HepG2 (cell line): ENCODE results near the gene SYS1. TPM values are rescaled to one million over a fixed set of nuclear protein-coding genes. Genes with fewer than 3 reads are reported as not detected.

Experiments
- AHR ChIP-seq: IDR thresholded peaks from 2 replicates; pipeline ENCODE4 v1.6.1; 2018; ENCODE audit warnings: missing genetic modification reagents, missing compliant biosample characterization
- ATF7 ChIP-seq, 2 experiments: fragments of 450-650 bp in 1 of 2; sonication (generic) in 1 of 2; formaldehyde crosslinking in 1 of 2; IDR thresholded peaks; 2 replicates each; pipeline versions ENCODE4 v1.4.0 to v1.6.1; 2016 to 2020; ENCODE audit warnings: antibody characterized with exemption in 1 of 2, mild to moderate bottlenecking in 1 of 2, missing genetic modification reagents in 1 of 2
- BCL6 ChIP-seq: IDR thresholded peaks from 2 replicates; pipeline ENCODE4 v1.6.1; 2016; ENCODE audit warnings: missing genetic modification reagents, missing compliant biosample characterization
- BHLHE40 ChIP-seq: IDR thresholded peaks from 2 replicates; pipeline ENCODE4 v1.6.1; 2011; ENCODE audit warnings: low read length, improper control_type of control experiment
- JARID2 ChIP-seq: sonication (generic); formaldehyde crosslinking; IDR thresholded peaks from 2 replicates; pipeline ENCODE4 v1.8.1; 2023; ENCODE audit warnings: missing genetic modification reagents, inconsistent platforms; ENCODE audit not compliant: insufficient replicate concordance
- RFX5 ChIP-seq: IDR thresholded peaks from 2 replicates; pipeline ENCODE4 v1.6.1; 2011; ENCODE audit warnings: low read depth, low read length, improper control_type of control experiment
- ZFP36 ChIP-seq: fragments of 150-350 bp; IDR thresholded peaks from 2 replicates; pipeline ENCODE4 v1.6.1; 2018; ENCODE audit warnings: borderline replicate concordance, low read length, low read depth; ENCODE audit not compliant: partially characterized antibody
- ZNF441 ChIP-seq: sonication (generic); formaldehyde crosslinking; IDR thresholded peaks from 2 replicates; pipeline ENCODE4 v1.7.0; 2021; ENCODE audit warnings: missing genetic modification reagents, borderline replicate concordance
- ZNF563 ChIP-seq: sonication (generic); formaldehyde crosslinking; IDR thresholded peaks from 2 replicates; pipeline ENCODE4 v1.8.0; 2022; ENCODE audit warnings: mild to moderate bottlenecking, moderate library complexity, missing genetic modification reagents
- ZSCAN12 ChIP-seq: sonication (generic); formaldehyde crosslinking; IDR thresholded peaks from 2 replicates; pipeline ENCODE4 v1.9.0; 2021; ENCODE audit warnings: mild to moderate bottlenecking, missing genetic modification reagents
- polyA plus RNA-seq, 8 experiments: library from polyadenylated mRNA; depleted of rRNA in 3 of 8; stranded (reverse) in 7 of 8; unstranded in 1 of 8; fragments of >200 nt; fragmentation: Illumina TruSeq in 4 of 8; extraction: Trizol in 4 of 8; gene quantifications; 2 replicates each; pipeline versions ENCODE4 v1.2.1 to v1.2.3, GENCODE V29; 2011 to 2016; ENCODE audit warnings: low read depth in 4 of 8, missing spikeins in 1 of 8, mixed read lengths in 1 of 8; ENCODE audit not compliant: insufficient read depth in 1 of 8
- total RNA-seq, 5 experiments: library from RNA; depleted of rRNA; stranded (reverse); fragments of >200 nt; fragmentation: Illumina TruSeq; extraction: Trizol; gene quantifications; 2 replicates each; pipeline ENCODE4 v1.2.3, GENCODE V29; 2016; ENCODE audit warnings: low read depth in 1 of 5
- TF ChIP-seq, protein P1 (sequence below): fragments of 450-650 bp; IDR thresholded peaks from 2 replicates; pipeline ENCODE4 v1.6.1; 2017; ENCODE audit warnings: mild to moderate bottlenecking
- TF ChIP-seq, protein P2 (sequence below): IDR thresholded peaks from 2 replicates; pipeline ENCODE4 v1.6.1; 2018; ENCODE audit warnings: missing genetic modification reagents
- TF ChIP-seq, protein P3 (sequence below): sonication (generic); formaldehyde crosslinking; conservative IDR thresholded peaks from 2 replicates; pipeline ENCODE4 v1.4.0; 2020; ENCODE audit warnings: missing genetic modification reagents
- TF ChIP-seq, protein P4 (sequence below): IDR thresholded peaks from 2 replicates; pipeline ENCODE4 v1.6.1; 2016; ENCODE audit warnings: missing compliant biosample characterization, missing genetic modification reagents, borderline replicate concordance
- TF ChIP-seq, protein P5 (sequence below): fragments of 450-650 bp; IDR thresholded peaks from 2 replicates; pipeline ENCODE4 v1.6.1; 2017
- TF ChIP-seq, protein P6 (sequence below): fragments of 450-650 bp; IDR thresholded peaks from 2 replicates; pipeline ENCODE4 v1.6.1; 2016

SYS1 gene
- total and polyA plus RNA-seq, 2 of the 13 experiments (the other 11 are each of a cell fraction or from before 2014, with no cell fraction given): 38.3 to 65.6 TPM

DNA sequence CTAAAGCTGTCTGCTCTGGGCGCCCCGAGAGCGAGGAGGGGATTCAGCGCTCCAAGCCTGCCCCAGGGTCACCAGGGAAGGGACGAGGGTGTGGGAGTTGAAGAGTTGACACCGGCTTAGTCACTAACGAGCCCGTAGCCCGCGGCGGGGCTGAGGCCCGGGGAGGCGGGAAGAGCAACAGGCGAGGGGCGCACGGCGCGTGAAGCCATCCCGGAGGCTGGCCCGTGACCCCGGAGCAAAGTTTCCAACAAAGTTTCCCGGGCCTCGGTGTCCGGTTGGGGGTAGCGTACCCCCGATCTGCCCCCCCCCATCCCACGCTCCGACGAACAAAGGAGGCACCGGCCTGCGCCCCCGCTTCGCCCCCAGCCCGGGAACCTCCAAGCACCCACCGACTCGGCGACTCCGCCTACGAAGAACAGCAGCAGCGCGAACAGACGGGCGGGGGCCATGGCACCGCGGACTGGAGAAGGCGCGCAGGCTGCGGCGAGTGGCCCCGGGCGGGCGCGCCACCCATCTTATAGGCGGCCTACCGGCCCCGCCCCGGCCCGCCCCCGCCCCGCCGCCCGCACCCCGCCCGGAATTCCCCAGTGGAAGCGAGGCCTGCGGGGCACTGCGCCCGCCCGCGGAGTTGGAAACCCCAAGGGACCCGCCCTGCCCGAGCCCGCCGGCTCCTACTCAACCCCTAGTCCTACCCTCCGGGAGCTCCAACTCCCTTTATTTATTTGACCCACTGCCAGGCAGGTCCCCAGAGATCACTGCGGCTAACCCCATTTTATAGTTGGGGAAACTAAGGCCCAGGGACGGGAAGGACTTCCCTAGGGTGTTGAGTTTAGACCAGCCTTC lies 14.8 kb upstream of the SYS1 start, which contains the start of gene SDC4 (continued):
- TF ChIP-seq, protein P1, sequence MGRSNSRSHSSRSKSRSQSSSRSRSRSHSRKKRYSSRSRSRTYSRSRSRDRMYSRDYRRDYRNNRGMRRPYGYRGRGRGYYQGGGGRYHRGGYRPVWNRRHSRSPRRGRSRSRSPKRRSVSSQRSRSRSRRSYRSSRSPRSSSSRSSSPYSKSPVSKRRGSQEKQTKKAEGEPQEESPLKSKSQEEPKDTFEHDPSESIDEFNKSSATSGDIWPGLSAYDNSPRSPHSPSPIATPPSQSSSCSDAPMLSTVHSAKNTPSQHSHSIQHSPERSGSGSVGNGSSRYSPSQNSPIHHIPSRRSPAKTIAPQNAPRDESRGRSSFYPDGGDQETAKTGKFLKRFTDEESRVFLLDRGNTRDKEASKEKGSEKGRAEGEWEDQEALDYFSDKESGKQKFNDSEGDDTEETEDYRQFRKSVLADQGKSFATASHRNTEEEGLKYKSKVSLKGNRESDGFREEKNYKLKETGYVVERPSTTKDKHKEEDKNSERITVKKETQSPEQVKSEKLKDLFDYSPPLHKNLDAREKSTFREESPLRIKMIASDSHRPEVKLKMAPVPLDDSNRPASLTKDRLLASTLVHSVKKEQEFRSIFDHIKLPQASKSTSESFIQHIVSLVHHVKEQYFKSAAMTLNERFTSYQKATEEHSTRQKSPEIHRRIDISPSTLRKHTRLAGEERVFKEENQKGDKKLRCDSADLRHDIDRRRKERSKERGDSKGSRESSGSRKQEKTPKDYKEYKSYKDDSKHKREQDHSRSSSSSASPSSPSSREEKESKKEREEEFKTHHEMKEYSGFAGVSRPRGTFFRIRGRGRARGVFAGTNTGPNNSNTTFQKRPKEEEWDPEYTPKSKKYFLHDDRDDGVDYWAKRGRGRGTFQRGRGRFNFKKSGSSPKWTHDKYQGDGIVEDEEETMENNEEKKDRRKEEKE: no peak
- TF ChIP-seq RFX5 (no peak), BCL6 (CRISPR knock-in tag) (peak; percentile 33), ATF7 (IDR thresholded peaks at IDR 0.05) (no peak), ATF7 (CRISPR knock-in tag; IDR thresholded peaks at IDR 0.05) (peak; percentile 64; the same call in 1 of the 2 replicates), AHR (CRISPR knock-in tag) (peak; percentile 88), ZNF563 (CRISPR knock-in tag) (peak; percentile 79), ZFP36 (no peak), JARID2 (CRISPR knock-in tag) (no peak), ZSCAN12 (CRISPR knock-in tag) (peak; percentile 71; the same call in 1 of the 2 replicates), ZNF441 (peak; percentile 66; the same call in 1 of the 2 replicates), BHLHE40 (no peak; the same call in 1 of the 2 replicates)
- TF ChIP-seq, protein P2, sequence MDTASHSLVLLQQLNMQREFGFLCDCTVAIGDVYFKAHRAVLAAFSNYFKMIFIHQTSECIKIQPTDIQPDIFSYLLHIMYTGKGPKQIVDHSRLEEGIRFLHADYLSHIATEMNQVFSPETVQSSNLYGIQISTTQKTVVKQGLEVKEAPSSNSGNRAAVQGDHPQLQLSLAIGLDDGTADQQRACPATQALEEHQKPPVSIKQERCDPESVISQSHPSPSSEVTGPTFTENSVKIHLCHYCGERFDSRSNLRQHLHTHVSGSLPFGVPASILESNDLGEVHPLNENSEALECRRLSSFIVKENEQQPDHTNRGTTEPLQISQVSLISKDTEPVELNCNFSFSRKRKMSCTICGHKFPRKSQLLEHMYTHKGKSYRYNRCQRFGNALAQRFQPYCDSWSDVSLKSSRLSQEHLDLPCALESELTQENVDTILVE (CRISPR knock-in tag): peak; percentile 81
- TF ChIP-seq, protein P3, sequence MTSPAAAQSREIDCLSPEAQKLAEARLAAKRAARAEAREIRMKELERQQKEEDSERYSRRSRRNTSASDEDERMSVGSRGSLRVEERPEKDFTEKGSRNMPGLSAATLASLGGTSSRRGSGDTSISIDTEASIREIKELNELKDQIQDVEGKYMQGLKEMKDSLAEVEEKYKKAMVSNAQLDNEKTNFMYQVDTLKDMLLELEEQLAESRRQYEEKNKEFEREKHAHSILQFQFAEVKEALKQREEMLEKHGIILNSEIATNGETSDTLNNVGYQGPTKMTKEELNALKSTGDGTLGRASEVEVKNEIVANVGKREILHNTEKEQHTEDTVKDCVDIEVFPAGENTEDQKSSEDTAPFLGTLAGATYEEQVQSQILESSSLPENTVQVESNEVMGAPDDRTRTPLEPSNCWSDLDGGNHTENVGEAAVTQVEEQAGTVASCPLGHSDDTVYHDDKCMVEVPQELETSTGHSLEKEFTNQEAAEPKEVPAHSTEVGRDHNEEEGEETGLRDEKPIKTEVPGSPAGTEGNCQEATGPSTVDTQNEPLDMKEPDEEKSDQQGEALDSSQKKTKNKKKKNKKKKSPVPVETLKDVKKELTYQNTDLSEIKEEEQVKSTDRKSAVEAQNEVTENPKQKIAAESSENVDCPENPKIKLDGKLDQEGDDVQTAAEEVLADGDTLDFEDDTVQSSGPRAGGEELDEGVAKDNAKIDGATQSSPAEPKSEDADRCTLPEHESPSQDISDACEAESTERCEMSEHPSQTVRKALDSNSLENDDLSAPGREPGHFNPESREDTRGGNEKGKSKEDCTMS (CRISPR knock-in tag): no peak
- TF ChIP-seq, protein P4, sequence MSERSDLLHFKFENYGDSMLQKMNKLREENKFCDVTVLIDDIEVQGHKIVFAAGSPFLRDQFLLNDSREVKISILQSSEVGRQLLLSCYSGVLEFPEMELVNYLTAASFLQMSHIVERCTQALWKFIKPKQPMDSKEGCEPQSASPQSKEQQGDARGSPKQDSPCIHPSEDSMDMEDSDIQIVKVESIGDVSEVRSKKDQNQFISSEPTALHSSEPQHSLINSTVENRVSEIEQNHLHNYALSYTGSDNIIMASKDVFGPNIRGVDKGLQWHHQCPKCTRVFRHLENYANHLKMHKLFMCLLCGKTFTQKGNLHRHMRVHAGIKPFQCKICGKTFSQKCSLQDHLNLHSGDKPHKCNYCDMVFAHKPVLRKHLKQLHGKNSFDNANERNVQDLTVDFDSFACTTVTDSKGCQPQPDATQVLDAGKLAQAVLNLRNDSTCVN (CRISPR knock-in tag): peak; percentile 53; the same call in 1 of the 2 replicates
- TF ChIP-seq, protein P5, sequence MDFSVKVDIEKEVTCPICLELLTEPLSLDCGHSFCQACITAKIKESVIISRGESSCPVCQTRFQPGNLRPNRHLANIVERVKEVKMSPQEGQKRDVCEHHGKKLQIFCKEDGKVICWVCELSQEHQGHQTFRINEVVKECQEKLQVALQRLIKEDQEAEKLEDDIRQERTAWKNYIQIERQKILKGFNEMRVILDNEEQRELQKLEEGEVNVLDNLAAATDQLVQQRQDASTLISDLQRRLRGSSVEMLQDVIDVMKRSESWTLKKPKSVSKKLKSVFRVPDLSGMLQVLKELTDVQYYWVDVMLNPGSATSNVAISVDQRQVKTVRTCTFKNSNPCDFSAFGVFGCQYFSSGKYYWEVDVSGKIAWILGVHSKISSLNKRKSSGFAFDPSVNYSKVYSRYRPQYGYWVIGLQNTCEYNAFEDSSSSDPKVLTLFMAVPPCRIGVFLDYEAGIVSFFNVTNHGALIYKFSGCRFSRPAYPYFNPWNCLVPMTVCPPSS: no peak
- TF ChIP-seq, protein P6, sequence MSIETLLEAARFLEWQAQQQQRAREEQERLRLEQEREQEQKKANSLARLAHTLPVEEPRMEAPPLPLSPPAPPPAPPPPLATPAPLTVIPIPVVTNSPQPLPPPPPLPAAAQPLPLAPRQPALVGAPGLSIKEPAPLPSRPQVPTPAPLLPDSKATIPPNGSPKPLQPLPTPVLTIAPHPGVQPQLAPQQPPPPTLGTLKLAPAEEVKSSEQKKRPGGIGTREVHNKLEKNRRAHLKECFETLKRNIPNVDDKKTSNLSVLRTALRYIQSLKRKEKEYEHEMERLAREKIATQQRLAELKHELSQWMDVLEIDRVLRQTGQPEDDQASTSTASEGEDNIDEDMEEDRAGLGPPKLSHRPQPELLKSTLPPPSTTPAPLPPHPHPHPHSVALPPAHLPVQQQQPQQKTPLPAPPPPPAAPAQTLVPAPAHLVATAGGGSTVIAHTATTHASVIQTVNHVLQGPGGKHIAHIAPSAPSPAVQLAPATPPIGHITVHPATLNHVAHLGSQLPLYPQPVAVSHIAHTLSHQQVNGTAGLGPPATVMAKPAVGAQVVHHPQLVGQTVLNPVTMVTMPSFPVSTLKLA: no peak
